ENCODE results near the gene CD34. TPM values are rescaled to one million over a fixed set of nuclear protein-coding genes. Genes with fewer than 3 reads are reported as not detected.

Gene CD34
- total and polyA plus RNA-seq, 2 donors (not counting 1 experiment from before 2014, with no cell fraction given): under 0.01 to 0.51 TPM

- peak; percentile 40 to 60 for DNase-seq (ENCODE audit: low read depth in 2 of 2)
- H3K4me3 ChIP-seq (replicated peaks in 1 of 4; ENCODE audit: control extremely low read depth in 1 of 4, insufficient read depth in 1 of 4, low read depth in 3 of 4, low read length in 4 of 4): peak overlapping the region in 3 of 4 experiments; percentile 18 to 52 (median 41)
- peak overlapping the region; percentile 25 for H3K9ac ChIP-seq (ENCODE audit: insufficient read depth, low read length)
- no peaks in the 10 kb centered on the region for H4K20me1 ChIP-seq (ENCODE audit: control insufficient read depth, extremely low read depth, insufficient read depth, low read length)
- peaks cover 13% of the 10 kb centered on the region for H3K4me1 ChIP-seq (ENCODE audit: control insufficient read depth, extremely low read depth, insufficient read depth, low read length)
- no peaks in the 10 kb centered on the region for H3K36me3 ChIP-seq (ENCODE audit: control insufficient read depth, insufficient read depth, low read length)
- H2AFZ ChIP-seq (ENCODE audit: low read length): peak overlapping the region; percentile 57
- no peak for TF ChIP-seq EZH2 (IDR thresholded peaks at IDR 0.05; ENCODE audit: low read length, missing control alignments)
- no peak for TF ChIP-seq CTCF (conservative IDR thresholded peaks at IDR 0.05 in 1 of 2, IDR thresholded peaks at IDR 0.05 in 1 of 2; ENCODE audit: low read depth in 1 of 2, low read length in 2 of 2)
- H3K9me3 ChIP-seq (ENCODE audit: control insufficient read depth, insufficient read depth, low read depth, low read length): no peaks in the 10 kb centered on the region
- no peaks in the 10 kb centered on the region for H3K79me2 ChIP-seq (ENCODE audit: control insufficient read depth, insufficient read depth, low read length)
- H3K4me2 ChIP-seq (ENCODE audit: extremely low read depth, insufficient read depth, low read length): peak overlapping the region; percentile 83
- no peak overlapping the region for H3K27ac ChIP-seq (ENCODE audit: insufficient read depth, low read length)
- H3K27me3 ChIP-seq (ENCODE audit: control insufficient read depth, insufficient read depth, low read length): peaks cover 8% of the 10 kb centered on the region
These were observed 48.4 kb upstream of the CD34 start for GRCh38 chr1:207959141-207959825.

GRCh38 chr1:207958376-207959139 is 47.6 kb upstream of the CD34 start:
- no peak for DNase-seq (ENCODE audit: low read depth in 2 of 2)
- H3K9me3 ChIP-seq (ENCODE audit: control insufficient read depth, insufficient read depth, low read depth, low read length): no peaks in the 10 kb centered on the region
- H3K27me3 ChIP-seq (ENCODE audit: control insufficient read depth, insufficient read depth, low read length): peaks cover 8% of the 10 kb centered on the region
- no peaks in the 10 kb centered on the region for H3K79me2 ChIP-seq (ENCODE audit: control insufficient read depth, insufficient read depth, low read length)
- H2AFZ ChIP-seq (ENCODE audit: low read length): peak overlapping the region; percentile 36
- H3K9ac ChIP-seq (ENCODE audit: insufficient read depth, low read length): no peak overlapping the region
- H3K27ac ChIP-seq (ENCODE audit: insufficient read depth, low read length): no peak overlapping the region
- peak overlapping the region; percentile 83 for H3K4me2 ChIP-seq (ENCODE audit: extremely low read depth, insufficient read depth, low read length)
- H3K36me3 ChIP-seq (ENCODE audit: control insufficient read depth, insufficient read depth, low read length): no peaks in the 10 kb centered on the region
- H4K20me1 ChIP-seq (ENCODE audit: control insufficient read depth, extremely low read depth, insufficient read depth, low read length): no peaks in the 10 kb centered on the region
- TF ChIP-seq CTCF (conservative IDR thresholded peaks at IDR 0.05 in 1 of 2, IDR thresholded peaks at IDR 0.05 in 1 of 2; ENCODE audit: low read depth in 1 of 2, low read length in 2 of 2) (no peak), EZH2 (IDR thresholded peaks at IDR 0.05; ENCODE audit: low read length, missing control alignments) (no peak)
- H3K4me3 ChIP-seq (replicated peaks in 1 of 4; ENCODE audit: control extremely low read depth in 1 of 4, insufficient read depth in 1 of 4, low read depth in 3 of 4, low read length in 4 of 4): peak overlapping the region in 3 of 4 experiments; percentile 18 to 52 (median 41)
- H3K4me1 ChIP-seq (ENCODE audit: control insufficient read depth, extremely low read depth, insufficient read depth, low read length): peaks cover 8% of the 10 kb centered on the region

GRCh38 chr1:207956986-207957385 is 46.1 kb upstream of the CD34 start:
- no peak for DNase-seq (ENCODE audit: low read depth in 2 of 2)
- H4K20me1 ChIP-seq (ENCODE audit: control insufficient read depth, extremely low read depth, insufficient read depth, low read length): no peaks in the 10 kb centered on the region
- peaks cover 8% of the 10 kb centered on the region for H3K27me3 ChIP-seq (ENCODE audit: control insufficient read depth, insufficient read depth, low read length)
- no peak overlapping the region for H3K4me2 ChIP-seq (ENCODE audit: extremely low read depth, insufficient read depth, low read length)
- TF ChIP-seq EZH2 (IDR thresholded peaks at IDR 0.05; ENCODE audit: low read length, missing control alignments) (no peak), CTCF (conservative IDR thresholded peaks at IDR 0.05 in 1 of 2, IDR thresholded peaks at IDR 0.05 in 1 of 2; ENCODE audit: low read depth in 1 of 2, low read length in 2 of 2) (no peak)
- no peak overlapping the region for H2AFZ ChIP-seq (ENCODE audit: low read length)
- no peak overlapping the region for H3K4me3 ChIP-seq (replicated peaks in 1 of 4; ENCODE audit: control extremely low read depth in 1 of 4, insufficient read depth in 1 of 4, low read depth in 3 of 4, low read length in 4 of 4)
- no peak overlapping the region for H3K9ac ChIP-seq (ENCODE audit: insufficient read depth, low read length)
- no peak overlapping the region for H3K27ac ChIP-seq (ENCODE audit: insufficient read depth, low read length)
- peaks cover 2% of the 10 kb centered on the region for H3K4me1 ChIP-seq (ENCODE audit: control insufficient read depth, extremely low read depth, insufficient read depth, low read length)
- no peaks in the 10 kb centered on the region for H3K9me3 ChIP-seq (ENCODE audit: control insufficient read depth, insufficient read depth, low read depth, low read length)
- H3K79me2 ChIP-seq (ENCODE audit: control insufficient read depth, insufficient read depth, low read length): no peaks in the 10 kb centered on the region
- H3K36me3 ChIP-seq (ENCODE audit: control insufficient read depth, insufficient read depth, low read length): no peaks in the 10 kb centered on the region
